CD4-positive, alpha-beta T cell treated with Interleukin-6 at 100 ng/mL for 8 hours (primary cell): Measurements from ENCODE around the gene IL10RA.
"Not testable (repeated sequence)": the region's sequence is repeated elsewhere in the genome, so short reads cannot be mapped to it uniquely, and the experiment has no call there.

Experiments
- DNase-seq: peaks from one replicate; pipeline ENCODE4 v3.0.0-alpha.2; 2020; ENCODE audit warnings: mixed read lengths, low spot score

The IL10RA gene

DNA sequence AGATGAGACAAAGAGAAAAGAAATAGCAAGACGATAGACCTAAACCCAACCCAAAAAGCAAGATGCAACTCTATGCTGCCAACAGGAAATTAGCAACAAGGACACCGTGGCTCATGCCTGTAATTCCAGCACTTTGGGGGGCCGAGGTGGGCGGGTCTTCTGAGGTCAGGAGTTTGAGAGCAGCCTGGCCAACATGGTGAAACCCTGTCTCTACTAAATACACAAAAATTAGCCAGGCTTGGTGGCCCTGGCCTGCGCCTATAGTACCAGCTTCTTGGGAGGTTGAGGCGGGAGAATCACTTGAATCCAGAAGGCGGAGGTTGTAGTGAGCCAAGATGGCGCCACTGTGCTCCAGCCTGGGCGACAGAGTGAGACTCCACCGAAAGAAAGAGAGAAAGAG, 24.3 kb upstream of the IL10RA start:
- no peak for DNase-seq

DNA sequence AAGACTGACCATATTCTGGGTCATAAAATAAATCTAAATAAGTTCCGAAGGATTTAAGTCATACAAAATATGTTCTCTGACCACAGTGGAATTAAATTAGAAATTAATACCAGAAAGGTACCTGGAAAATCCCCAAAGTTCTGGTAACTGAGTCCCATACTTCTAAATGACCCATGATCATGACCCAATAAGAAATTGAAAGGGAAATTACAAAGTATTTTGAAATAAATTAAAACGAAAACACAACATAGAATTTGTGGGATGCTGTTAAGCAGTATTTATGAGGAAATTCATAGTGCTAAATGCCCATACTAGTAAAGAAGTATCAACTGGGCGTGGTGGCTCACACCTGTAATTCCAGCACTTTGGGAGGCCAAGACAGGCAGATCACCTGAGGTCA, 23.4 kb upstream of the IL10RA start:
- DNase-seq, result no peak

GRCh38 chr11:117966908-117967307, 19.3 kb upstream of the IL10RA start:
- DNase-seq, result no peak

DNA sequence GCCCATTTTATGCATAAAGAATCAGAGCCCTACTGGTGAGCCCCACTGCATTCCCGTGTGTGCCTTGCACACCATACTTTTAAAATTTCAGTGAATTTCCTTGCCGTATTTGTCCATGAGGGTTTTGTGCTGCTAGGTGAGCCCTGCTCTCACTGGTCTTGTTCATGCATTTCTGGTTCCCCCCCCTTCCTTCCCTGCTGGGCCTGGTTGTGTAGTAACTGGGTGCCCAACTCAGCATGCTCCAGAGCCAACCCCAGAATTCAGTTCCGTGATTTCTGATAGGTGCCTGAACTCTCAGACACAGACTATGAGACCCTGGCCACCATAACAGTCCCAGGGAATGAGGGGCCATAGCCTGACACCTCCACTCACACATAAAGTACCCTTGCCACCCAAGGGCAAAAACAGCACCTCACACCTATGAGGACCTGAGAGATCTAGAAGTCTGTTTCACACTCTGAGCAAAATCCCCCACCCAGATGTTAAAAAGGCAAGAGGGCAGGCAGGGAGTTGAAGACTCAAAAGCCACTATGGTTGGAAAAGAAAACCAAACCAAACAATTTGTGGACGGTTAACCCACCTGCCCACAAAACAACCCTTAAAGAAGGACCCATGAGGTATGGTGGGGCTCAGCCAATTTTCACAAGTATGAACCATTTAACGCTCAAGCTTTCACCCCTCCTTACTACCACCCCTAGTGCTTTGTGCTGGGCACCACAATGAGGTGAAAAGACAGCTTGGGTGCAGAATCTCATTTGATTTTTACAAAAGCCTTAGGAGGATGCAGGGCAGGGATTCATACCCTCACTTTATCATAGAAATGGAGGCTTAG, 16.8 kb upstream of the IL10RA start:
- no peak for DNase-seq

- peak; percentile 51 for DNase-seq
Observed at GRCh38 chr11:117970400-117971024, 15.7 kb upstream of the IL10RA start.

DNA sequence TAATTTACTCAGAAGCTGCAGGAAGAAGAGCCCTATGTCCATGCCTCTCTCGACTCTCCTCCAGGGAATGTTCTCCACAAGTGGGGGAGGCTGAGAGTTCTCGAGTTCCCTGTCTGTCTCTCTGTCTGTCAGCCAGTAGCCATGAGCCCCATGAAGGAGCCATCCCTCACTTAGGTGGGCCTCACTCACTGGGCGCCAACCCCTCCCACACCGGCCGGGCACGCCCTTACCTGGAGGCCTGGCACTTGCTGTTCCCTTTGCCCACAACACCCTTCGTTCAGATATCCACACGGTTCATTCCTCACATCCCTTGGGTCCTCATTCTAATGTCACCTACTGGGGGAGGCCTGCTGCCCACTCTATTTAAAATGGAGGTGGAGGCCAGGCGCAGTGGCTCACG, 14.2 kb upstream of the IL10RA start:
- DNase-seq, result no peak

GRCh38 chr11:117972629-117973502, 13.3 kb upstream of the IL10RA start:
- DNase-seq, result no peak

GRCh38 chr11:117973503-117973860, 12.7 kb upstream of the IL10RA start:
- DNase-seq, result no peak

DNA sequence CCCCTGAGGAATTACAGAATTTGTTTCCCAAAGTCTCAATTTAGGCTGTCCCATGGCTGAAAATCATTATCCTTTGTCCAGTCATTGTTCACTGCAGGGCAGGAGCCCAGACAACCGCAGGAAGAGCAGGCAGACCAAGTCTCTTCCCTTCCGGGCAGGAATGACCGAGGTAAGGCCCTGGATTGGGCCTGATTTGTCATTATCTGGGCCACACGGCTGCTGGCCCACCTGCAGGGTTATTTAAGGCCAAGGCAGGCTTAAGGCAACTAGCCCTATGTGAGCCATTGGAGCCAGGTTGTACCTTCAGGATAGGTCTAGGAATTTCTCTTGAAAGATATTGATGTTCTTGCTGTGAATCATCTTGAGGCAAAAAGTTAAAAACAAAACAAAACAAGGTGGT, 9.7 kb upstream of the IL10RA start:
- DNase-seq, result no peak

DNA sequence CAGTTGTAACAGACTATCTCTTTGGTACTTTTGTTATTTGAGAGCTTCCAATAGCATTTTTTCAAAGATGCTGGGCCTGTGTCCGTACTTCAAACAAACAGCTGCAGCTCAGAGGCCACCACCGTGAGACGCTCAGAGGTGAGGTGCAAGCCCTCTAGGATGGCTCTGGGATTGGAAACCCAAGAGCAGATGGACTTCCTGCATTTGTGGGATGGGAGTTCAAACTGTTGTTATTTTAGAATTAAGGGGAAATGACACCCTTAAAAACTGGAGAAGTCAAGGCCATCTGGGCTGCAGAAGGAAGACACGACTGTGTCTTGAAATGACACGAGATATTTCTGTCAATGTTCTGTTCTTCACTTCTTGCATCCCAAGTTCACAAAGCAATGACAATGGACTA, 9.2 kb upstream of the IL10RA start:
- DNase-seq, result no peak

GRCh38 chr11:117977612-117978264, 8.5 kb upstream of the IL10RA start:
- not testable (repeated sequence) for DNase-seq

DNA sequence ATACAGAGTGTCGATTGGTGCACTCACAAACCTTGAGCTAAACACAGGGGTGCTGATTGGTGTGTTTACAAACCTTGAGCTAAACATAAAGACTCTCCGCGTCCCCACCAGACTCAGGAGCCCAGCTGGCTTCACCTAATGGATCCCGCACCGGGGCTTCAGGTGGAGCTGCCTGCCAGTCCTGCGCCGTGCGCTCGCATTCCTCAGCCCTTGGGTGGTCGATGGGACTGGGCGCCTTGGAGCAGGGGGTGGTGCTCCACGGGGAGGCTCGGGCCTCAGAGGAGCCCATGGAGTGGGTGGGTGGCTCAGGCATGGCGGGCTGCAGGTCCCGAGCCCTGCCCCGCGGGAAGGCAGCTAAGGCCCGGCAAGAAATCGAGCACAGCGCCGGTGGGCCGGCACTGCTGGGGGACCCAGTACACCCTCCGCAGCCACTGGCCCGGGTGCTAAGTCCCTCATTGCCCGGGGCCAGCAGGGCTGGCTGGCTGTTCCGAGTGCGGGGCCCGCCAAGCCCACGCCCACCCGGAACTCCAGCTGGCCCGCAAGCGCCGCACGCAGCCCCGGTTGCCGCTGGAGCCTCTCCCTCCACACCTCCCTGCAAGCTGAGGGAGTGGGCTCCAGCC, 7.8 kb upstream of the IL10RA start:
- not testable (repeated sequence) for DNase-seq

DNA sequence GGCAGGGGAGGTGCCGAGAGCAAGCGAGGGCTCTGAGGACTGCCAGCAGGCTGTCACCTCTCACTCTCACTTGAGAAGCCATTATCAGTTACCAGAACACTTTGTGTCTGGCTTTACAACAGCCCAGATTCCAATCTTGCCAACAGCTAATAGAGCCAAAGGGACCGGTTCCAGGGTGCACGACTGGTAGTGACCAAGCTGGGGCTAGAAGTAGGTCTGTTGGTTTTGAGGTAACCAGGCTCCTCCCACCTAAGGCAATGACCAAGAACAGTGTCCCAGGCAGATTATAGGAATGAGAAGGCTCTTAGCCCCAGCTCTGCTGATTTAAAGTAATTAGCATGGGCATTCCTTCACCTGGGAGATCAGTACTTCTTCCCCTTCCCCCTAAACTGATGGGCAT, 7.2 kb upstream of the IL10RA start:
- DNase-seq, result no peak

DNA sequence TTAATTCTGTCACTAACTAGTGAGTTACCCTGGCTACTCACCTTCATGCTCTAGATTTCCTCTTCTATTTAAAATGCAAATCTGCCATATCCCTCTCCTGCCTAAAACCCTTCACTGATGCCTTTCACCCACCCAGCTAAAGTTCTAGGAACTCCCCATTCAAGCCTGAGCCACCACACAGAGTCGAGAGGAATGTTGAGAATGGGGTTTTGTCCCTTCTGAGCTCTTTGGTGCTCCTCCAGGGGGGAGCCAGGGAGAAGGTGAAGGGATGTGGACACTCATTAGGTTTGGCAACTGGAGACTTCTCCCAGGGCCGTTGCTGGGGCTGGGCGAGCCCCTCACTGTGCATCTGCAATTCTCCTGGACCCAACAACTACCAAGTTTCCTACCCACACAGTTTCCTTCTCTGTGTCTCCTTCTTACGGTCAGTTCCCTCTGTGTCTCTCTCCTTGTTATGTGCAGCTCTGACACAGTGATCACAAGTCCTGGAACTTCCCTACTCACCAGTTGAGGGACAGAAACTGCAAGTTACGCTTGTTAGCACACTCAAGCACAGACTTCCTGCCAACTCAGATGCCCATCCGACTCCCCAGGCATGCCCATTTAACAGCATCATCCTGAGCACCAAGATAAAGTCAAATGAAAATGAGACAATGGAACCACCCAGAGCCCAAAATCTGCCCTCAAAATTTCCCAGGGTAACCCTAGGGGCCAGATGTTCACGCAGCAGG, 6.5 kb upstream of the IL10RA start:
- no peak for DNase-seq

DNA sequence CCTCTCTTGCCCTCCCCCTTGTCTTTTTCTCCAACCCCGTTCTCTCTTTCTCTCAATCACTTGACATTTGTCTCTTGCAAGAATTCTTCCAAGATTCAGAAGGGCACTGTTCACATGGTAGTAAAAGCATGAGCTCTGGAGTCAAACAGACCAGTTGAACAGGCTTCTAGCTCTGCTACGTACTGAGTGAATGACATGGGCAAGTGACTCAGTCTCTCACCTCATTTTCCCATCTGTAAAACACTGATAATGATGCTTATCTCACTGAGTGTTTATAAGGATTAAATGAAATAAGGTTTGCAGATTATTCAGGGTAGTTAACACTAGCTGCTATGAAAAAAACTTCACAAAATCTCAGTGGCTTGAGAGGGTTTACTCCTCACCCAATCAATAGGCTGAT, 5.9 kb upstream of the IL10RA start:
- DNase-seq, result no peak

GRCh38 chr11:117980720-117981119, 5.5 kb upstream of the IL10RA start:
- DNase-seq, result no peak

DNA sequence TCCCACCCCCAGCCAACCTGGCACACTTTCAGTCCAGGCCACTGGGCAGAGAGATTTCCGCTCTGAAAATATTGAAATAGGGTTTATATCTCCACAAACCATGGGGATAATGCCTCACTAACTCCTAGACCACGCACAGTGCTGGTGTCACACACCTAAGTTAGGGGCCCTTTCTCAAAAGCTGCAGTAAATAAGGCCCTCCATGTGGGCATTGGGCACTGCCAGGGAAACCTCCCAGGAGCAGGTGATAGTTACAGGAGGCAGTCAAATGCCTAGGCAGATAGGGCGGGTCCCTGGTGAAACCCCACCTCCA, 3.1 kb upstream of the IL10RA start:
- DNase-seq, result no peak

GRCh38 chr11:117984476-117984875, 1.7 kb upstream of the IL10RA start:
- no peak for DNase-seq

GRCh38 chr11:117986981-117987574, 884 bp downstream of the IL10RA start:
- DNase-seq, result peak; percentile 76

GRCh38 chr11:117989351-117990102, 3.3 kb downstream of the IL10RA start:
- no peak for DNase-seq
